HepG2 (cell line): ENCODE data around the gene ADCY10. TPM values are rescaled to one million over a fixed set of nuclear protein-coding genes. Genes with fewer than 3 reads are reported as not detected.
A peak's percentile ranks its signal among the peaks of the same experiment; 100 is the strongest.

Source experiments
- FOXA3 ChIP-seq: IDR thresholded peaks from 2 replicates; pipeline ENCODE4 v1.6.1; 2016; ENCODE audit warnings: missing genetic modification reagents, missing compliant biosample characterization
- SOX5 ChIP-seq: IDR thresholded peaks from 2 replicates; pipeline ENCODE4 v1.6.1; 2016; ENCODE audit warnings: borderline replicate concordance
- ZNF205 ChIP-seq: IDR thresholded peaks from 2 replicates; pipeline ENCODE4 v1.6.1; 2018; ENCODE audit warnings: missing biosample characterization, missing genetic modification reagents
- ZNF292 ChIP-seq: sonication (generic); formaldehyde crosslinking; IDR thresholded peaks from 2 replicates; pipeline ENCODE4 v1.8.1; 2022; ENCODE audit warnings: mild to moderate bottlenecking, low read depth, missing genetic modification reagents, borderline replicate concordance
- ZNF772 ChIP-seq: sonication (generic); formaldehyde crosslinking; IDR thresholded peaks from 2 replicates; pipeline ENCODE4 v1.5.0; 2020; ENCODE audit warnings: mild to moderate bottlenecking, missing genetic modification reagents
- polyA plus RNA-seq, 8 experiments: library from polyadenylated mRNA; depleted of rRNA in 3 of 8; stranded (reverse) in 7 of 8; unstranded in 1 of 8; fragments of >200 nt; fragmentation: Illumina TruSeq in 4 of 8; extraction: Trizol in 4 of 8; gene quantifications; 2 replicates each; pipeline versions ENCODE4 v1.2.1 to v1.2.3, GENCODE V29; 2011 to 2016; ENCODE audit warnings: low read depth in 4 of 8, missing spikeins in 1 of 8, mixed read lengths in 1 of 8; ENCODE audit not compliant: insufficient read depth in 1 of 8
- total RNA-seq, 5 experiments: library from RNA; depleted of rRNA; stranded (reverse); fragments of >200 nt; fragmentation: Illumina TruSeq; extraction: Trizol; gene quantifications; 2 replicates each; pipeline ENCODE4 v1.2.3, GENCODE V29; 2016; ENCODE audit warnings: low read depth in 1 of 5
- TF ChIP-seq, protein P1 (sequence below): sonication (generic); formaldehyde crosslinking; IDR thresholded peaks from 2 replicates; pipeline ENCODE4 v1.5.0; 2020; ENCODE audit warnings: mild to moderate bottlenecking, missing genetic modification reagents, borderline replicate concordance
- TF ChIP-seq, protein P2 (sequence below), 2 experiments: sonication (generic) in 1 of 2; formaldehyde crosslinking in 1 of 2; IDR thresholded peaks; 2 replicates each; pipeline versions ENCODE4 v1.5.1 to v1.6.1; 2011 to 2020; ENCODE audit warnings: borderline replicate concordance in 1 of 2, low read depth in 1 of 2, low read length in 1 of 2, mild to moderate bottlenecking in 1 of 2, missing genetic modification reagents in 1 of 2, moderate library complexity in 1 of 2
- TF ChIP-seq, protein P3 (sequence below): sonication (generic); formaldehyde crosslinking; IDR thresholded peaks from 2 replicates; pipeline ENCODE4 v1.5.0; 2020; ENCODE audit warnings: missing genetic modification reagents
- TF ChIP-seq, protein P4 (sequence below): sonication (generic); formaldehyde crosslinking; IDR thresholded peaks from 2 replicates; pipeline ENCODE4 v1.9.0; 2021; ENCODE audit warnings: mild to moderate bottlenecking, missing genetic modification reagents
- TF ChIP-seq, protein P5 (sequence below): IDR thresholded peaks from 2 replicates; pipeline ENCODE4 v1.6.1; 2016; ENCODE audit warnings: mild to moderate bottlenecking

The ADCY10 gene
- total and polyA plus RNA-seq, 2 of the 13 experiments (the other 11 are each of a cell fraction or from before 2014, with no cell fraction given): 0.02 to 0.03 TPM

DNA sequence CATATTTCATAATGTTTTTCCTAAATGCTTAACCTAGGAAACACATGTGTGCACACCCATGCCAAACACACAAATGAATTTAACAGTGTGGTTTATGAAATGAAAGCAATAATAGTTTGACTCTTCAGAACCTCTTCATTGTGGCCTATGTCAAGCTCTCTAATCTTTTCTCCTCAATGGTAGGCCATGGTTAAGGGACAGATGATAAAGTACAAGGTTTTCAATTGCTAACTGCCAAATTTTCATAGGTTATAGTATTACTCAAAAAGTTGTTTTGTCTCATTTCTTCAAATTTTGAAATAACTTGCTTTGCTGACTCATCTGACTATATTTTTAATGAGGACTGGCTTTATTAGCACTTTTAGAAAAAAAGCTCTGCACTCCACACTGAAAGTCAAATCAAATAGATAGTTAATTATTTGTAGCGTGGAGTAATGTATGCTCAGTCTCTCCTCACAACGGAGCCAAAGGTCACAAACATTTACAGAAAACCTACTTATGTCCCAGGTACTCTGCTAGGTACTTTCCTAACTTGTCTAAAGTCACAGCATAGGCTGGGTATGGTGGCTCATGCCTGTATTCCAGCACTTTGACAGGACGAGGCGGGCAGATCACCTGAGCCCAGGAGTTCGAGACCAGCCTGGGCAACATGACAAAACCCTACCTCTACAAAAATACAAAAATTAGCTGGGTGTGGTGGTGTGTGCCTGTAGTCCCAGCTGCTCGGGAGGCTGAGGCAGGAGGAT is 3.0 kb upstream of the ADCY10 start (continued):
- TF ChIP-seq, protein P1, sequence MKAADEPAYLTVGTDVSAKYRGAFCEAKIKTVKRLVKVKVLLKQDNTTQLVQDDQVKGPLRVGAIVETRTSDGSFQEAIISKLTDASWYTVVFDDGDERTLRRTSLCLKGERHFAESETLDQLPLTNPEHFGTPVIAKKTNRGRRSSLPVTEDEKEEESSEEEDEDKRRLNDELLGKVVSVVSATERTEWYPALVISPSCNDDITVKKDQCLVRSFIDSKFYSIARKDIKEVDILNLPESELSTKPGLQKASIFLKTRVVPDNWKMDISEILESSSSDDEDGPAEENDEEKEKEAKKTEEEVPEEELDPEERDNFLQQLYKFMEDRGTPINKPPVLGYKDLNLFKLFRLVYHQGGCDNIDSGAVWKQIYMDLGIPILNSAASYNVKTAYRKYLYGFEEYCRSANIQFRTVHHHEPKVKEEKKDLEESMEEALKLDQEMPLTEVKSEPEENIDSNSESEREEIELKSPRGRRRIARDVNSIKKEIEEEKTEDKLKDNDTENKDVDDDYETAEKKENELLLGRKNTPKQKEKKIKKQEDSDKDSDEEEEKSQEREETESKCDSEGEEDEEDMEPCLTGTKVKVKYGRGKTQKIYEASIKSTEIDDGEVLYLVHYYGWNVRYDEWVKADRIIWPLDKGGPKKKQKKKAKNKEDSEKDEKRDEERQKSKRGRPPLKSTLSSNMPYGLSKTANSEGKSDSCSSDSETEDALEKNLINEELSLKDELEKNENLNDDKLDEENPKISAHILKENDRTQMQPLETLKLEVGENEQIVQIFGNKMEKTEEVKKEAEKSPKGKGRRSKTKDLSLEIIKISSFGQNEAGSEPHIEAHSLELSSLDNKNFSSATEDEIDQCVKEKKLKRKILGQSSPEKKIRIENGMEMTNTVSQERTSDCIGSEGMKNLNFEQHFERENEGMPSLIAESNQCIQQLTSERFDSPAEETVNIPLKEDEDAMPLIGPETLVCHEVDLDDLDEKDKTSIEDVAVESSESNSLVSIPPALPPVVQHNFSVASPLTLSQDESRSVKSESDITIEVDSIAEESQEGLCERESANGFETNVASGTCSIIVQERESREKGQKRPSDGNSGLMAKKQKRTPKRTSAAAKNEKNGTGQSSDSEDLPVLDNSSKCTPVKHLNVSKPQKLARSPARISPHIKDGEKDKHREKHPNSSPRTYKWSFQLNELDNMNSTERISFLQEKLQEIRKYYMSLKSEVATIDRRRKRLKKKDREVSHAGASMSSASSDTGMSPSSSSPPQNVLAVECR (CRISPR knock-in tag): peak; percentile 35; the same call in 1 of the 2 replicates
- TF ChIP-seq ZNF772 (CRISPR knock-in tag): no peak
- peak; percentile 36; the same call in 1 of the 2 replicates for TF ChIP-seq SOX5 (CRISPR knock-in tag)
- TF ChIP-seq, protein P2, sequence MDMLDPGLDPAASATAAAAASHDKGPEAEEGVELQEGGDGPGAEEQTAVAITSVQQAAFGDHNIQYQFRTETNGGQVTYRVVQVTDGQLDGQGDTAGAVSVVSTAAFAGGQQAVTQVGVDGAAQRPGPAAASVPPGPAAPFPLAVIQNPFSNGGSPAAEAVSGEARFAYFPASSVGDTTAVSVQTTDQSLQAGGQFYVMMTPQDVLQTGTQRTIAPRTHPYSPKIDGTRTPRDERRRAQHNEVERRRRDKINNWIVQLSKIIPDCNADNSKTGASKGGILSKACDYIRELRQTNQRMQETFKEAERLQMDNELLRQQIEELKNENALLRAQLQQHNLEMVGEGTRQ (IDR thresholded peaks at IDR 0.05; ENCODE audit: low read depth, low read length): no peak
- TF ChIP-seq, protein P2 (CRISPR knock-in tag; IDR thresholded peaks at IDR 0.05; ENCODE audit: borderline replicate concordance): no peak
- TF ChIP-seq, protein P3, sequence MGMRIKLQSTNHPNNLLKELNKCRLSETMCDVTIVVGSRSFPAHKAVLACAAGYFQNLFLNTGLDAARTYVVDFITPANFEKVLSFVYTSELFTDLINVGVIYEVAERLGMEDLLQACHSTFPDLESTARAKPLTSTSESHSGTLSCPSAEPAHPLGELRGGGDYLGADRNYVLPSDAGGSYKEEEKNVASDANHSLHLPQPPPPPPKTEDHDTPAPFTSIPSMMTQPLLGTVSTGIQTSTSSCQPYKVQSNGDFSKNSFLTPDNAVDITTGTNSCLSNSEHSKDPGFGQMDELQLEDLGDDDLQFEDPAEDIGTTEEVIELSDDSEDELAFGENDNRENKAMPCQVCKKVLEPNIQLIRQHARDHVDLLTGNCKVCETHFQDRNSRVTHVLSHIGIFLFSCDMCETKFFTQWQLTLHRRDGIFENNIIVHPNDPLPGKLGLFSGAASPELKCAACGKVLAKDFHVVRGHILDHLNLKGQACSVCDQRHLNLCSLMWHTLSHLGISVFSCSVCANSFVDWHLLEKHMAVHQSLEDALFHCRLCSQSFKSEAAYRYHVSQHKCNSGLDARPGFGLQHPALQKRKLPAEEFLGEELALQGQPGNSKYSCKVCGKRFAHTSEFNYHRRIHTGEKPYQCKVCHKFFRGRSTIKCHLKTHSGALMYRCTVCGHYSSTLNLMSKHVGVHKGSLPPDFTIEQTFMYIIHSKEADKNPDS (CRISPR knock-in tag): peak; percentile 100
- peak; percentile 54 for TF ChIP-seq FOXA3 (CRISPR knock-in tag)
- TF ChIP-seq, protein P4, sequence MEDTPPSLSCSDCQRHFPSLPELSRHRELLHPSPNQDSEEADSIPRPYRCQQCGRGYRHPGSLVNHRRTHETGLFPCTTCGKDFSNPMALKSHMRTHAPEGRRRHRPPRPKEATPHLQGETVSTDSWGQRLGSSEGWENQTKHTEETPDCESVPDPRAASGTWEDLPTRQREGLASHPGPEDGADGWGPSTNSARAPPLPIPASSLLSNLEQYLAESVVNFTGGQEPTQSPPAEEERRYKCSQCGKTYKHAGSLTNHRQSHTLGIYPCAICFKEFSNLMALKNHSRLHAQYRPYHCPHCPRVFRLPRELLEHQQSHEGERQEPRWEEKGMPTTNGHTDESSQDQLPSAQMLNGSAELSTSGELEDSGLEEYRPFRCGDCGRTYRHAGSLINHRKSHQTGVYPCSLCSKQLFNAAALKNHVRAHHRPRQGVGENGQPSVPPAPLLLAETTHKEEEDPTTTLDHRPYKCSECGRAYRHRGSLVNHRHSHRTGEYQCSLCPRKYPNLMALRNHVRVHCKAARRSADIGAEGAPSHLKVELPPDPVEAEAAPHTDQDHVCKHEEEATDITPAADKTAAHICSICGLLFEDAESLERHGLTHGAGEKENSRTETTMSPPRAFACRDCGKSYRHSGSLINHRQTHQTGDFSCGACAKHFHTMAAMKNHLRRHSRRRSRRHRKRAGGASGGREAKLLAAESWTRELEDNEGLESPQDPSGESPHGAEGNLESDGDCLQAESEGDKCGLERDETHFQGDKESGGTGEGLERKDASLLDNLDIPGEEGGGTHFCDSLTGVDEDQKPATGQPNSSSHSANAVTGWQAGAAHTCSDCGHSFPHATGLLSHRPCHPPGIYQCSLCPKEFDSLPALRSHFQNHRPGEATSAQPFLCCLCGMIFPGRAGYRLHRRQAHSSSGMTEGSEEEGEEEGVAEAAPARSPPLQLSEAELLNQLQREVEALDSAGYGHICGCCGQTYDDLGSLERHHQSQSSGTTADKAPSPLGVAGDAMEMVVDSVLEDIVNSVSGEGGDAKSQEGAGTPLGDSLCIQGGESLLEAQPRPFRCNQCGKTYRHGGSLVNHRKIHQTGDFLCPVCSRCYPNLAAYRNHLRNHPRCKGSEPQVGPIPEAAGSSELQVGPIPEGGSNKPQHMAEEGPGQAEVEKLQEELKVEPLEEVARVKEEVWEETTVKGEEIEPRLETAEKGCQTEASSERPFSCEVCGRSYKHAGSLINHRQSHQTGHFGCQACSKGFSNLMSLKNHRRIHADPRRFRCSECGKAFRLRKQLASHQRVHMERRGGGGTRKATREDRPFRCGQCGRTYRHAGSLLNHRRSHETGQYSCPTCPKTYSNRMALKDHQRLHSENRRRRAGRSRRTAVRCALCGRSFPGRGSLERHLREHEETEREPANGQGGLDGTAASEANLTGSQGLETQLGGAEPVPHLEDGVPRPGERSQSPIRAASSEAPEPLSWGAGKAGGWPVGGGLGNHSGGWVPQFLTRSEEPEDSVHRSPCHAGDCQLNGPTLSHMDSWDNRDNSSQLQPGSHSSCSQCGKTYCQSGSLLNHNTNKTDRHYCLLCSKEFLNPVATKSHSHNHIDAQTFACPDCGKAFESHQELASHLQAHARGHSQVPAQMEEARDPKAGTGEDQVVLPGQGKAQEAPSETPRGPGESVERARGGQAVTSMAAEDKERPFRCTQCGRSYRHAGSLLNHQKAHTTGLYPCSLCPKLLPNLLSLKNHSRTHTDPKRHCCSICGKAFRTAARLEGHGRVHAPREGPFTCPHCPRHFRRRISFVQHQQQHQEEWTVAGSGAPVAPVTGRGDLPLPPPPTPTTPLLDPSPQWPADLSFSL (CRISPR knock-in tag): peak; percentile 41; the same call in 1 of the 2 replicates
- peak; percentile 60; the same call in 1 of the 2 replicates for TF ChIP-seq ZNF292
- TF ChIP-seq, protein P5, sequence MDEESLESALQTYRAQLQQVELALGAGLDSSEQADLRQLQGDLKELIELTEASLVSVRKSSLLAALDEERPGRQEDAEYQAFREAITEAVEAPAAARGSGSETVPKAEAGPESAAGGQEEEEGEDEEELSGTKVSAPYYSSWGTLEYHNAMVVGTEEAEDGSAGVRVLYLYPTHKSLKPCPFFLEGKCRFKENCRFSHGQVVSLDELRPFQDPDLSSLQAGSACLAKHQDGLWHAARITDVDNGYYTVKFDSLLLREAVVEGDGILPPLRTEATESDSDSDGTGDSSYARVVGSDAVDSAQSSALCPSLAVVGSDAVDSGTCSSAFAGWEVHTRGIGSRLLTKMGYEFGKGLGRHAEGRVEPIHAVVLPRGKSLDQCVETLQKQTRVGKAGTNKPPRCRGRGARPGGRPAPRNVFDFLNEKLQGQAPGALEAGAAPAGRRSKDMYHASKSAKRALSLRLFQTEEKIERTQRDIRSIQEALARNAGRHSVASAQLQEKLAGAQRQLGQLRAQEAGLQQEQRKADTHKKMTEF: peak; percentile 56
- no peak for TF ChIP-seq ZNF205 (CRISPR knock-in tag)
